Neural cell (in vitro differentiated cells): ENCODE measurements around the gene KCTD10. TPM values are rescaled to one million over a fixed set of nuclear protein-coding genes. Genes with fewer than 3 reads are reported as not detected.
A peak's percentile ranks its signal among the peaks of the same experiment; 100 is the strongest.
"Not testable (repeated sequence)": the region's sequence is repeated elsewhere in the genome, so short reads cannot be mapped to it uniquely, and the experiment has no call there.

ENCODE experiments used
- H2AFZ ChIP-seq: fragments of 200-600, 300-800 bp; sonication (generic), shearing (Covaris generic); 2 replicates; pipeline ENCODE4 v1.6.0; 2014; ENCODE audit warnings: low read depth, mild to moderate bottlenecking, antibody characterized with exemption, low read length, moderate library complexity
- H3F3A ChIP-seq: fragments of 200-600 bp; shearing (Covaris generic); 2 replicates; pipeline ENCODE4 v1.6.1; 2016; ENCODE audit warnings: mild to moderate bottlenecking, moderate library complexity, mixed read lengths, antibody characterized with exemption, low read length; ENCODE audit not compliant: insufficient read depth, poor library complexity, severe bottlenecking
- H3K27ac ChIP-seq: fragments of 200-600, 300-800 bp; sonication (generic), shearing (Covaris generic); 2 replicates; pipeline ENCODE4 v1.5.1; 2014; ENCODE audit warnings: mild to moderate bottlenecking, low read length, moderate library complexity
- H3K27me3 ChIP-seq: fragments of 300-800, 200-600 bp; sonication (generic), shearing (Covaris generic); 2 replicates; pipeline ENCODE4 v1.6.0; 2014; ENCODE audit warnings: mild to moderate bottlenecking, low read depth, low read length, moderate library complexity; ENCODE audit not compliant: insufficient read depth
- H3K36me3 ChIP-seq: fragments of 300-800, 200-600 bp; sonication (generic), shearing (Covaris generic); 2 replicates; pipeline ENCODE4 v1.5.1; 2014; ENCODE audit warnings: mild to moderate bottlenecking, antibody characterized with exemption, low read length, moderate library complexity; ENCODE audit not compliant: insufficient read depth
- H3K4me2 ChIP-seq: fragments of 300-800, 200-600 bp; sonication (generic), shearing (Covaris generic); 2 replicates; pipeline ENCODE4 v1.6.0; 2014; ENCODE audit warnings: mild to moderate bottlenecking, low read length
- H3K4me3 ChIP-seq: fragments of 300-800, 200-600 bp; sonication (generic), shearing (Covaris generic); 2 replicates; pipeline ENCODE4 v1.5.1; 2014; ENCODE audit warnings: mild to moderate bottlenecking, low read length, moderate library complexity
- H3K79me2 ChIP-seq: fragments of 200-600 bp; shearing (Covaris generic); replicated peaks from 2 replicates; pipeline ENCODE4 v1.6.0; 2014; ENCODE audit warnings: mild to moderate bottlenecking, low read length, moderate library complexity; ENCODE audit not compliant: insufficient read depth
- H3K9ac ChIP-seq: fragments of 300-800, 200-600 bp; sonication (generic), shearing (Covaris generic); 2 replicates; pipeline ENCODE4 v1.6.1; 2016; ENCODE audit warnings: mild to moderate bottlenecking, low read length, mixed read lengths
- H3K9me2 ChIP-seq: fragments of 200-600 bp; shearing (Covaris generic); 2 replicates; pipeline ENCODE4 v1.6.1; 2016; ENCODE audit warnings: mild to moderate bottlenecking, low read length, mixed read lengths; ENCODE audit not compliant: insufficient read depth
- H3K9me3 ChIP-seq: fragments of 200-600, 300-800 bp; sonication (generic), shearing (Covaris generic); 2 replicates; pipeline ENCODE4 v1.6.1; 2016; ENCODE audit warnings: mild to moderate bottlenecking, mixed run types, low read length, moderate library complexity, mixed read lengths
- H4K20me1 ChIP-seq: fragments of 200-600 bp; shearing (Covaris generic); 2 replicates; pipeline ENCODE4 v1.6.1; 2016; ENCODE audit warnings: mild to moderate bottlenecking, mixed run types; ENCODE audit not compliant: insufficient read depth
- CTCF ChIP-seq: fragments of 450-650 bp; IDR thresholded peaks from 2 replicates; pipeline ENCODE4 v1.5.1; 2014; ENCODE audit warnings: antibody characterized with exemption, mild to moderate bottlenecking, moderate library complexity; ENCODE audit not compliant: poor library complexity, severe bottlenecking
- EP300 ChIP-seq: fragments of 450-650 bp; conservative IDR thresholded peaks from 2 replicates; pipeline ENCODE4 v1.6.1; 2014; ENCODE audit warnings: antibody characterized with exemption, mild to moderate bottlenecking, moderate library complexity; ENCODE audit not compliant: poor library complexity, severe bottlenecking
- EZH2 ChIP-seq: fragments of 200-600, 300-800 bp; shearing (Covaris generic), sonication (generic); IDR thresholded peaks from 2 replicates; pipeline ENCODE4 v1.6.1; 2014; ENCODE audit warnings: antibody characterized with exemption, low read length, borderline replicate concordance, mild to moderate bottlenecking; ENCODE audit not compliant: insufficient read depth, poor library complexity, severe bottlenecking
- MXI1 ChIP-seq: fragments of 450-650 bp; conservative IDR thresholded peaks from 2 replicates; pipeline ENCODE4 v1.6.1; 2014; ENCODE audit warnings: antibody characterized with exemption, mild to moderate bottlenecking; ENCODE audit not compliant: poor library complexity, severe bottlenecking
- POLR2AphosphoS5 ChIP-seq: IDR thresholded peaks from 2 replicates; pipeline ENCODE4 v1.6.1; 2012
- RAD21 ChIP-seq: fragments of 450-650 bp; conservative IDR thresholded peaks from 2 replicates; pipeline ENCODE4 v1.6.1; 2014; ENCODE audit warnings: antibody characterized with exemption, mild to moderate bottlenecking, moderate library complexity
- REST ChIP-seq: IDR thresholded peaks from 2 replicates; pipeline ENCODE4 v1.6.1; 2012; ENCODE audit warnings: borderline replicate concordance
- SMC3 ChIP-seq: fragments of 450-650 bp; conservative IDR thresholded peaks from 2 replicates; pipeline ENCODE4 v1.6.1; 2014; ENCODE audit warnings: antibody characterized with exemption, mild to moderate bottlenecking, moderate library complexity; ENCODE audit not compliant: poor library complexity
- TAF1 ChIP-seq: IDR thresholded peaks from 2 replicates; pipeline ENCODE4 v1.6.1; 2012; ENCODE audit warnings: low read depth
- polyA plus RNA-seq: library from polyadenylated mRNA; depleted of rRNA; stranded (reverse); fragments of >200 nt; gene quantifications from 2 replicates; pipeline ENCODE4 v1.2.3, GENCODE V29; 2014

The KCTD10 gene
- polyA plus RNA-seq, 1 donor from 2014 or later, result 69.4 TPM

DNA sequence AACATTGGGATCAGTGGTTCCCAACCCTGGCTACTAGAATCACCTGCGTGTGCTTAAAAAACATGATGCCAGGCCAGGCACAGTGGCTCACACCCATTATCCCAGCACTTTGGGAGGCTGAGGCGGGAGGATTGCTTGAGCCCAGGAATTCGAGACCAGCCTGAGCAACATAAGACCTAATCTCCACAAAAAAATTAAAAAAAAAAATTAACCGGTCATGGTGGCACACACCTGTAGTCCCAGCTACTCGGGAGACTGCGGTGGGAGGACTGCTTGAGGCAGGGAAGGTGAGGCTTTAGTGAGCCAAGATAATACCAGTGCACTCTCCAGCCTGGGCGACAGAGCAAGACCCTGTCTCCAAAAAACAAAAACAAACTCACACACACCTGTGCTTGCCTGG is 2.0 kb downstream of the KCTD10 start:
- H3K9ac ChIP-seq, result no peak overlapping the region
- H3K4me2 ChIP-seq, result no peak overlapping the region
- H3K4me3 ChIP-seq, result peak overlapping the region; percentile 91
- H2AFZ ChIP-seq, result no peak overlapping the region
- H3K9me2 ChIP-seq, result no peaks in the 10 kb centered on the region
- H4K20me1 ChIP-seq, result peaks cover 2% of the 10 kb centered on the region
- TF ChIP-seq MXI1 (no peak), SMC3 (no peak), RAD21 (no peak), TAF1 (no peak), POLR2AphosphoS5 (no peak), EZH2 (no peak), CTCF (no peak), EP300 (no peak), REST (no peak)
- H3K9me3 ChIP-seq, result no peaks in the 10 kb centered on the region
- H3K36me3 ChIP-seq, result no peaks in the 10 kb centered on the region
- no peak overlapping the region for H3K27ac ChIP-seq
- no peaks in the 10 kb centered on the region for H3F3A ChIP-seq
- H3K27me3 ChIP-seq, result no peaks in the 10 kb centered on the region
- H3K79me2 ChIP-seq, result peaks cover 88% of the 10 kb centered on the region

GRCh38 chr12:109473526-109474270 is 3.4 kb downstream of the KCTD10 start:
- not testable (repeated sequence) for H3K9me2 ChIP-seq, H3F3A ChIP-seq, H3K9ac ChIP-seq, H2AFZ ChIP-seq, H3K27ac ChIP-seq, H3K27me3 ChIP-seq, H3K36me3 ChIP-seq, H3K9me3 ChIP-seq, H4K20me1 ChIP-seq, H3K4me2 ChIP-seq, H3K4me3 ChIP-seq
- H3K79me2 ChIP-seq, result peaks cover 89% of the 10 kb centered on the region
